ENCODE measurements around the gene RGS9. TPM values are rescaled to one million over a fixed set of nuclear protein-coding genes. Genes with fewer than 3 reads are reported as not detected.
A peak's percentile ranks its signal among the peaks of the same experiment; 100 is the strongest.

RGS9 gene
- total RNA-seq, 1 donor from 2014 or later = 8.5 TPM

DNA sequence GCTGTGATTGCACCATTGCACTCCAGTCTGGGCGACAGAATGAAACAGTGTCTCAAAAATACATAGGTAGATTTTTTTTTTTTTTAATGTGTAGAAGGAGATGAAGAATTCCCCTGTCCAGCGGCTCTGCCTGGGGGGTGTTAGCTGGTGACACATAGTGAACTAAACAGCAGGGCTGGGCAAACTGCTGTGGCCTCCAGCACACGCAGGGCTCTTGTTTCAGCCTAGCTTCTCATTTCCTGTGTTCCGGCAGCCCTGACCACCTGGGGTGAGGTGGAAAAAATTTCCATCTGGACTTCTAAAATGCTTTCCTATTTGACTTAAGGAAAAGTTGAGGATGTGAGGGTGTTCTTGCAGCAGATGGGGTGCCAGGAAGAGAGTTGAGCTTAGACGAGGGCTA is 33.3 kb upstream of the RGS9 start:
- H3K36me3 Mint-ChIP-seq (ENCODE audit: low read depth, unreplicated experiment) = no peaks in the 10 kb centered on the region
- TF ChIP-seq, protein P1, sequence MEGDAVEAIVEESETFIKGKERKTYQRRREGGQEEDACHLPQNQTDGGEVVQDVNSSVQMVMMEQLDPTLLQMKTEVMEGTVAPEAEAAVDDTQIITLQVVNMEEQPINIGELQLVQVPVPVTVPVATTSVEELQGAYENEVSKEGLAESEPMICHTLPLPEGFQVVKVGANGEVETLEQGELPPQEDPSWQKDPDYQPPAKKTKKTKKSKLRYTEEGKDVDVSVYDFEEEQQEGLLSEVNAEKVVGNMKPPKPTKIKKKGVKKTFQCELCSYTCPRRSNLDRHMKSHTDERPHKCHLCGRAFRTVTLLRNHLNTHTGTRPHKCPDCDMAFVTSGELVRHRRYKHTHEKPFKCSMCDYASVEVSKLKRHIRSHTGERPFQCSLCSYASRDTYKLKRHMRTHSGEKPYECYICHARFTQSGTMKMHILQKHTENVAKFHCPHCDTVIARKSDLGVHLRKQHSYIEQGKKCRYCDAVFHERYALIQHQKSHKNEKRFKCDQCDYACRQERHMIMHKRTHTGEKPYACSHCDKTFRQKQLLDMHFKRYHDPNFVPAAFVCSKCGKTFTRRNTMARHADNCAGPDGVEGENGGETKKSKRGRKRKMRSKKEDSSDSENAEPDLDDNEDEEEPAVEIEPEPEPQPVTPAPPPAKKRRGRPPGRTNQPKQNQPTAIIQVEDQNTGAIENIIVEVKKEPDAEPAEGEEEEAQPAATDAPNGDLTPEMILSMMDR (IDR thresholded peaks at IDR 0.05; ENCODE audit: unreplicated experiment) = no peak
- DNase-seq (ENCODE audit: low spot score) = no peak
- H3K4me1 Mint-ChIP-seq (ENCODE audit: unreplicated experiment) = peaks cover 14% of the 10 kb centered on the region
- H3K27ac Mint-ChIP-seq (ENCODE audit: unreplicated experiment) = no peak overlapping the region
- H3K9me3 Mint-ChIP-seq (ENCODE audit: unreplicated experiment) = no peaks in the 10 kb centered on the region
- H3K27me3 Mint-ChIP-seq (ENCODE audit: unreplicated experiment) = peaks cover 9% of the 10 kb centered on the region
- no peak overlapping the region for H3K4me3 Mint-ChIP-seq (ENCODE audit: unreplicated experiment)

DNA sequence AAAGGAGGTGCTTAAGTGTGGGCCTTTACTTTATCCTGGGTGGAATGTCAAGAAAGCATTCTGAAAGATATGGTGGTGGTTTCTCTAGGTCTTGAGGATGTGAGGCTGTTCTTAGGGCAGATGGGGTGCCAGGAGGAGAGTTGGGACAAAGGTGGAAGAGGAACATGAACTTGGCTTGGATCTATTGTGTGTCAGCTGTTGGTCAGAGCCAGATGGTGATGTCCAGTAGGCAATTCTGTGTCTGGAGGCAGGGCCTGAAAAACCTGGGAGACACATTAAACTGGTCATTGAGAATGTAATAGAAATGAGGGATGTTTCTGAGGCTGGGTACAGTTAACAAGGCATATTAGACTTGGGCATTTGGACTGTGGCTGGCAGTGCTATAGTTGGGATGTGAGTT is 32.6 kb upstream of the RGS9 start:
- Mint-ChIP-seq H3K27me3 (ENCODE audit: unreplicated experiment) (peaks cover 9% of the 10 kb centered on the region), H3K9me3 (ENCODE audit: unreplicated experiment) (peaks cover 5% of the 10 kb centered on the region), H3K4me3 (ENCODE audit: unreplicated experiment) (no peak overlapping the region), H3K27ac (ENCODE audit: unreplicated experiment) (peak overlapping the region; percentile 19), H3K4me1 (ENCODE audit: unreplicated experiment) (peaks cover 14% of the 10 kb centered on the region), H3K36me3 (ENCODE audit: low read depth, unreplicated experiment) (no peaks in the 10 kb centered on the region)
- TF ChIP-seq, protein P1 (IDR thresholded peaks at IDR 0.05; ENCODE audit: unreplicated experiment) = no peak
- DNase-seq (ENCODE audit: low spot score) = no peak

DNA sequence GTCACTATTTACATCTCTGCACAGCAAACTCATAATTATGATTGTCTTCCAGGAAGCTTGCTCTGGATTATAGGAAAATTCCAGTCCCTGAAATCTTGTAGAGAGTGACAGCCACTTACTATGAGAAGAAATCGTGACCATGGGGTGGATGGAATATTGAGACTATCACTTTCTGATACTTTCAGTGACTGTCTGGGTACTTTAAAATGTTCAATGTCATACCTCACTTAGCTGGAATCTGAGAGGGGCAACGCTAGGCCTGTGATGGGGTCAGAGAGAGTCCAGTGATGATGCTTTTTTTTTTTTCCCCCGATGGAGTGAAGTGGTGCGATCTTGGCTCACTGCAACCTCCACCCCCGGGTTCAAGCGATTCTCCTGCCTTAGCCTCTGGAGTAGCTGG is 32.2 kb upstream of the RGS9 start:
- Mint-ChIP-seq H3K4me3 (ENCODE audit: unreplicated experiment) (no peak overlapping the region), H3K27me3 (ENCODE audit: unreplicated experiment) (peaks cover 9% of the 10 kb centered on the region), H3K9me3 (ENCODE audit: unreplicated experiment) (peaks cover 5% of the 10 kb centered on the region), H3K36me3 (ENCODE audit: low read depth, unreplicated experiment) (no peaks in the 10 kb centered on the region), H3K27ac (ENCODE audit: unreplicated experiment) (no peak overlapping the region), H3K4me1 (ENCODE audit: unreplicated experiment) (peaks cover 12% of the 10 kb centered on the region)
- TF ChIP-seq, protein P1 (IDR thresholded peaks at IDR 0.05; ENCODE audit: unreplicated experiment) = no peak
- no peak for DNase-seq (ENCODE audit: low spot score)

DNA sequence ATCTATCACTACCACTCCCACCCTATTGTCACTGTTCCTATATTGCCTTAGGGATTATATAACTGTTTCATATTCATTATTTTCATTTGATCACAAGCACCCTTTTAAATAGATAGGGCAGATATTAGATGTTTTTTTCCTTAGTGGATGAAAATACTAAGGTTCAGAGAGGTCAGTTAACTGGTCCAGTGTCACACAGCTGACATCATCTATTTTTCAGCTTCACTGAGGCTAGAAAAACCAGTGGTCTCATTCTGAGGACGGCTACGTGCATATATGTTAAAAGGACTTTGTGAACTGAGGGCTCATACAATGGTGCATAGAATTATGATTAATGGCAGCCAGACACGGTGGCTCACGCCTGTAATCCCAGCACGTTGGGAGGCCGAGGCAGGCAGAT is 29.0 kb upstream of the RGS9 start:
- TF ChIP-seq, protein P1 (IDR thresholded peaks at IDR 0.05; ENCODE audit: unreplicated experiment) = no peak
- H3K4me3 Mint-ChIP-seq (ENCODE audit: unreplicated experiment) = no peak overlapping the region
- H3K36me3 Mint-ChIP-seq (ENCODE audit: low read depth, unreplicated experiment) = no peaks in the 10 kb centered on the region
- H3K9me3 Mint-ChIP-seq (ENCODE audit: unreplicated experiment) = peaks cover 5% of the 10 kb centered on the region
- H3K27me3 Mint-ChIP-seq (ENCODE audit: unreplicated experiment) = peaks cover 10% of the 10 kb centered on the region
- DNase-seq (ENCODE audit: low spot score) = no peak
- no peak overlapping the region for H3K27ac Mint-ChIP-seq (ENCODE audit: unreplicated experiment)
- peaks cover 8% of the 10 kb centered on the region for H3K4me1 Mint-ChIP-seq (ENCODE audit: unreplicated experiment)

DNA sequence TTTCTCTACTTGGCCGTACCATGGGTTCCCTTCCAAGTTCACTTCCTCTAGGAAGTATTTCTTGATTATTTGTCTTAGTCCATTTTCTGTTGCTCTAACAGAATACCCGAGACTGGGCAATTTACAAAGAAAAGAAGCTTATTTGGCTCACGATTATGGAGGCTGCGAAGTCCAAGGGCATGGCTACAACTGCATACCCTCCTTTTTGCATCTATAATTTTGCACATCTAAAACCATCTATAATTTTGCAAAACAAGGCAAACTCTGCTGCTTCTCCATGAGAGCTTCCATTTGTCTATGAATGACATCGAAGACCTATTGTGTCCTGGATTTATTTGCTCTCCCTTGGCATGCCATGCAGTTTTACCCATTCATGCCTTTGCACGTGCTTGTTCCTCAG is 27.6 kb upstream of the RGS9 start:
- TF ChIP-seq, protein P1 (IDR thresholded peaks at IDR 0.05; ENCODE audit: unreplicated experiment) = no peak
- no peaks in the 10 kb centered on the region for H3K36me3 Mint-ChIP-seq (ENCODE audit: low read depth, unreplicated experiment)

More for the DNA sequence above, 27.6 kb upstream of the RGS9 start:
- peaks cover 1% of the 10 kb centered on the region for H3K4me1 Mint-ChIP-seq (ENCODE audit: unreplicated experiment)
- H3K9me3 Mint-ChIP-seq (ENCODE audit: unreplicated experiment) = peaks cover 5% of the 10 kb centered on the region
- H3K4me3 Mint-ChIP-seq (ENCODE audit: unreplicated experiment) = no peak overlapping the region
- H3K27ac Mint-ChIP-seq (ENCODE audit: unreplicated experiment) = no peak overlapping the region
- H3K27me3 Mint-ChIP-seq (ENCODE audit: unreplicated experiment) = peaks cover 7% of the 10 kb centered on the region
- DNase-seq (ENCODE audit: low spot score) = no peak

All from endothelial cell (in vitro differentiated cells).